OCI-LY3 (cell line): ENCODE results near the gene FBXO11.
"Not testable (repeated sequence)": the region's sequence is repeated elsewhere in the genome, so short reads cannot be mapped to it uniquely, and the experiment has no call there.

ENCODE experiments used
- H2AFZ ChIP-seq: fragments of 200-600, 300-600 bp; shearing (Covaris generic); 2 replicates; pipeline ENCODE4 v1.6.0; 2014; ENCODE audit warnings: antibody characterized with exemption, low read depth, low read length
- H3K27ac ChIP-seq: fragments of 200-600, 300-600 bp; sonication (generic); 2 replicates; pipeline ENCODE4 v1.5.1; 2014; ENCODE audit warnings: mild to moderate bottlenecking, low read length, moderate library complexity, mixed read lengths
- H3K27me3 ChIP-seq: fragments of 200-600, 300-600 bp; sonication (generic); 2 replicates; pipeline ENCODE4 v1.6.1; 2014; ENCODE audit warnings: low read depth, low read length, mixed read lengths
- H3K36me3 ChIP-seq: fragments of 200-600, 300-600 bp; sonication (generic); replicated peaks from 2 replicates; pipeline ENCODE3; 2014; ENCODE audit warnings: low read depth, low read length, mixed read lengths
- H3K4me1 ChIP-seq: fragments of 300-600, 200-600 bp; sonication (generic); 2 replicates; pipeline ENCODE4 v1.6.1; 2014; ENCODE audit warnings: low read length, mixed read lengths
- H3K4me2 ChIP-seq: fragments of 200-600, 300-600 bp; sonication (generic); 2 replicates; pipeline ENCODE4 v1.6.1; 2014; ENCODE audit warnings: low read length, mixed read lengths
- H3K4me3 ChIP-seq: fragments of 300-600, 200-600 bp; sonication (generic); 2 replicates; pipeline ENCODE4 v1.5.1; 2014; ENCODE audit warnings: antibody characterized with exemption, mild to moderate bottlenecking, low read length, moderate library complexity
- H3K79me2 ChIP-seq: fragments of 300-600, 200-600 bp; shearing (Covaris generic); 2 replicates; pipeline ENCODE4 v1.6.1; 2014; ENCODE audit warnings: mild to moderate bottlenecking, low read length, mixed read lengths
- H3K9ac ChIP-seq: fragments of 300-600, 200-600 bp; shearing (Covaris generic); 2 replicates; pipeline ENCODE4 v1.6.0; 2014; ENCODE audit warnings: mild to moderate bottlenecking, low read length, moderate library complexity
- H3K9me3 ChIP-seq: fragments of 200-600, 300-600 bp; shearing (Covaris generic); 2 replicates; pipeline ENCODE4 v1.6.1; 2014; ENCODE audit warnings: low read length, mixed read lengths; ENCODE audit not compliant: insufficient read depth
- H4K20me1 ChIP-seq: fragments of 200-600, 300-600 bp; sonication (generic); 2 replicates; pipeline ENCODE4 v1.6.1; 2016; ENCODE audit warnings: low read length, mixed read lengths; ENCODE audit not compliant: insufficient read depth
- CTCF ChIP-seq: fragments of 200-600, 300-600 bp; sonication (generic); IDR thresholded peaks from 2 replicates; pipeline ENCODE4 v1.5.1; 2014; ENCODE audit warnings: antibody characterized with exemption, low read length, low read depth
- EZH2phosphoT487 ChIP-seq: fragments of 200-600 bp; shearing (Covaris generic); IDR thresholded peaks from 2 replicates; pipeline ENCODE4 v1.6.1; 2018; ENCODE audit warnings: antibody characterized with exemption, mixed run types, low read depth

Gene FBXO11

GRCh38 chr2:47903781-47904490, 2.4 kb downstream of the FBXO11 start:
- peaks cover 18% of the 10 kb centered on the region for H3K4me1 ChIP-seq
- peaks cover 48% of the 10 kb centered on the region for H4K20me1 ChIP-seq
- H2AFZ ChIP-seq, result no peak overlapping the region
- 0 out of 2 replicates have a peak overlapping the region, but pooled peaks have one; percentile 74 for H3K27ac ChIP-seq
- TF ChIP-seq EZH2phosphoT487, result no peak
- no peak for TF ChIP-seq CTCF
- H3K36me3 ChIP-seq, result no peaks in the 10 kb centered on the region
- no peaks in the 10 kb centered on the region for H3K9me3 ChIP-seq
- peak overlapping the region; percentile 95 for H3K4me2 ChIP-seq
- H3K79me2 ChIP-seq, result peaks cover 69% of the 10 kb centered on the region
- H3K27me3 ChIP-seq, result no peaks in the 10 kb centered on the region
- H3K4me3 ChIP-seq, result peak overlapping the region; percentile 99
- H3K9ac ChIP-seq, result peak overlapping the region; percentile 99

- Histone ChIP-seq H4K20me1 (peaks cover 64% of the 10 kb centered on the region), H3K4me1 (peaks cover 30% of the 10 kb centered on the region)
- H3K4me3 ChIP-seq, result not testable (repeated sequence)
Observed at GRCh38 chr2:47901892-47902291, 4.4 kb downstream of the FBXO11 start.

GRCh38 chr2:47900857-47901256, 5.4 kb downstream of the FBXO11 start:
- Histone ChIP-seq H3K9me3 (no peaks in the 10 kb centered on the region), H3K79me2 (peaks cover 99% of the 10 kb centered on the region), H2AFZ (no peak overlapping the region), H3K9ac (no peak overlapping the region), H3K4me2 (no peak overlapping the region), H3K4me3 (no peak overlapping the region), H3K27me3 (no peaks in the 10 kb centered on the region), H3K27ac (no peak overlapping the region), H3K36me3 (peaks cover 9% of the 10 kb centered on the region), H4K20me1 (peaks cover 75% of the 10 kb centered on the region), H3K4me1 (peaks cover 39% of the 10 kb centered on the region)
- TF ChIP-seq CTCF (no peak), EZH2phosphoT487 (no peak)

More at GRCh38 chr2:47901892-47902291, 4.4 kb downstream of the FBXO11 start:
- not testable (repeated sequence) for H3K9me3 ChIP-seq, H3K27me3 ChIP-seq, H3K36me3 ChIP-seq, H3K4me2 ChIP-seq, H3K9ac ChIP-seq, H3K27ac ChIP-seq, H2AFZ ChIP-seq
- peaks cover 89% of the 10 kb centered on the region for H3K79me2 ChIP-seq

GRCh38 chr2:47899915-47900816, 6.1 kb downstream of the FBXO11 start:
- TF ChIP-seq EZH2phosphoT487 (no peak), CTCF (no peak)
- peaks cover 100% of the 10 kb centered on the region for H3K79me2 ChIP-seq
- H3K27ac ChIP-seq, result 0 out of 2 replicates have a peak overlapping the region, but pooled peaks have one; percentile 27
- no peaks in the 10 kb centered on the region for H3K27me3 ChIP-seq
- H3K9me3 ChIP-seq, result no peaks in the 10 kb centered on the region
- H3K4me3 ChIP-seq, result no peak overlapping the region
- no peak overlapping the region for H3K9ac ChIP-seq
- H3K4me2 ChIP-seq, result no peak overlapping the region
- H3K4me1 ChIP-seq, result peaks cover 39% of the 10 kb centered on the region
- no peak overlapping the region for H2AFZ ChIP-seq
- H3K36me3 ChIP-seq, result peaks cover 9% of the 10 kb centered on the region
- H4K20me1 ChIP-seq, result peaks cover 81% of the 10 kb centered on the region
